ENCODE results near the gene CACNA2D3.

The CACNA2D3 gene

DNA sequence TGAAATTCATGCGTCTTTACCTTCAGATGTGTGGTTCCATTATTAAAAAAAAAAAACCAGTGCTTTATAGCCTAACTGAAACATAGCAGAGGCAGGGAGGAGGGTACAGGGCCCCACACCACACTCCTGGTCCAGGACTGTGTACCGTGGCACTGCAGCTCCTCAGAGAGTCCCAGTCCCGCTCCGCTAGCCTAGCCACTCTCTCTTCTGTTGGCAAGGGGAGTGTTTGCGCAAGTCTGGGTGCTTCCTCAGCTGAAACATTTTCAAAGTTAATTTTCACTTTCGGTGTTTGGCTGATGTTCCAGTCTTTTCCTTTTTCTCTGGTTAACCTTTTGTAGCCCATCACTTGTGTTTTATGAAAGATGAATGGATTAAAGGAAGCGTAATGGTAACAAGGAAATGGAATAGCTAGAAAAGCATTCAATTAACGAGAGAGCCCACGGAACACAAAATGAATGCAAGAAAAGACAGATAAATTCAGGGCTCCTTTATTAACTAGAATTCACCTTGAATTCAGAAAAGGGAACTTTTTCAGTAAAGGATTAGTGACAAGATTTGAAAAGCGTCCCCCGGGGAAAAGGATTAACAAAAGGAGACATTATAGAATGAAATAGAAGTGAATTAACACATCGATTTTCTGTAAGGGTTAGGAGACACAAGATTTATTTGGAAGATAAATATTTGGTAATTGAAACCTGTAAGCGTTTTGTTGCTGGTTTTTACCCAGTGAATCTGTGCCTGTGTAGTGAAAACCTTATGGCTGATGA, 177.0 kb downstream of the CACNA2D3 start:
- Histone ChIP-seq H3K4me1 (ENCODE audit: control insufficient read depth in 2 of 2, insufficient read depth in 1 of 2, low read depth in 1 of 2, low read length in 2 of 2) (peaks cover 0 to 13% of the 10 kb centered on the region in 2 donors), H3K27ac (replicated peaks; ENCODE audit: low read length) (no peak overlapping the region), H2AFZ (ENCODE audit: low read length) (no peak overlapping the region), H3K9ac (ENCODE audit: low read depth, low read length, poor library complexity) (no peak overlapping the region), H3K23ac (ENCODE audit: low read depth, low read length, poor library complexity) (no peak overlapping the region), H3K9me3 (replicated peaks in 1 of 2; ENCODE audit: control insufficient read depth in 2 of 2, insufficient read depth in 1 of 2, low read depth in 1 of 2, low read length in 2 of 2) (no peaks in the 10 kb centered on the region), H3K4me2 (ENCODE audit: insufficient read depth, low read length, poor library complexity, severe bottlenecking) (no peak overlapping the region), H2BK12ac (ENCODE audit: low read length) (no peak overlapping the region), H3K36me3 (replicated peaks in 1 of 2; ENCODE audit: control insufficient read depth in 2 of 2, insufficient read depth in 2 of 2, low read length in 2 of 2) (no peaks in the 10 kb centered on the region), H3K27me3 (ENCODE audit: control insufficient read depth in 3 of 3, insufficient read depth in 3 of 3, low read depth in 1 of 3, low read length in 3 of 3) (no peaks in the 10 kb centered on the region), H3K18ac (ENCODE audit: low read length) (no peak overlapping the region), H3K4me3 (ENCODE audit: low read length in 2 of 2) (no peak overlapping the region), H2AK5ac (ENCODE audit: low read depth, low read length) (no peak overlapping the region), H2BK15ac (ENCODE audit: low read length) (no peak overlapping the region), H4K91ac (ENCODE audit: low read depth, low read length, poor library complexity) (no peak overlapping the region), H3K4ac (ENCODE audit: low read length) (no peak overlapping the region), H3K79me1 (ENCODE audit: low read depth, low read length) (no peaks in the 10 kb centered on the region), H2BK120ac (ENCODE audit: low read depth, low read length) (no peak overlapping the region), H2BK5ac (ENCODE audit: low read length) (no peak overlapping the region), H3K14ac (ENCODE audit: low read length) (no peak overlapping the region), H4K8ac (ENCODE audit: low read depth, low read length) (no peak overlapping the region)
- DNase-seq (ENCODE audit: low spot score): no peak
- no CpG with 5 or more reads among the region's 13 CpGs for WGBS, 2 donors (ENCODE audit: extremely low coverage in 2 of 2, insufficient read length in 2 of 2, insufficient replicate concordance in 1 of 2)

DNA sequence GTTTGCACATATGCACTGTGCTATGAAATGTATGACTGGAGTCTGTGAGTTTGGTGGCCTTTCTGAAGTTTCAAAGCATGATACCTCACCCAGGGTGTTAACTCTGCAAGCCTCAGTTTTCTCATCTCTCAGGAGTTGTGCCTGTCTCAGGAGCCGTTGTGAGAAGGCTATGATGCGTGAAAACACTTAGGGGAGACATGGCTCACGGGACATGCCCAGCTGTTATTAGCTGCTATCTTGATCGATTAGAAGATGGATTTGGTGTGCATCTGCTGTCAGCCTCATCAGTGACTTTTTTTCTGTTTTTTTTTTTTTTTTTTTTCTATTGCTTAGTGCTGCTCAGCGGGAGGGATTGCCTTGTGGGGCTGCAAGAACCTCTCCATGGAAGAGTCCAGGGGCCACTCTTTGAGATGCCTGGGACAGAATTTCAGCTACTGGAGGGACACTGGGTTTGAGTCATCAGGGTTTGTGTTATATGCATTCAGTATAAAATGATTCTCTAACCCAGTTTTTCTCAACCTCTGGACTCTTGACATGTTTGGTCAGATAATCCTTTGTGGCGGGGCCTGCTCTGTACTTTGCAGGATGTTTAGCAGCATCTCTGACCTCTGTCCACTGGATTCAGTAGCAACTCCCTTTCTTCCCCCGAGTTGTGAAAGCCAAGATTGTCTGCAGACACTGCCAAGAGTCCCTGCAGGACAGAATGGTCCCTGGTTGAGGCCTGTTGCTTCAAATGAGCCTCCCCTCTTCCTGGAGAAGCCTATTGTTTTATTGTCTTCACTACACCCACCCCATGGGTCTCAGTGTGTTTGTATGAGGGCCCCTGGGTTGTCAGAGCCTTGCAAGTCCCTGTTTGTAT, 181.4 kb downstream of the CACNA2D3 start:
- Histone ChIP-seq H4K91ac (ENCODE audit: low read depth, low read length, poor library complexity) (no peak overlapping the region), H2AFZ (ENCODE audit: low read length) (no peak overlapping the region), H2BK12ac (ENCODE audit: low read length) (no peak overlapping the region), H3K14ac (ENCODE audit: low read length) (no peak overlapping the region), H2BK120ac (ENCODE audit: low read depth, low read length) (no peak overlapping the region), H3K27ac (replicated peaks; ENCODE audit: low read length) (no peak overlapping the region), H3K4me2 (ENCODE audit: insufficient read depth, low read length, poor library complexity, severe bottlenecking) (no peak overlapping the region), H2BK15ac (ENCODE audit: low read length) (no peak overlapping the region), H3K23ac (ENCODE audit: low read depth, low read length, poor library complexity) (no peak overlapping the region), H3K4ac (ENCODE audit: low read length) (no peak overlapping the region), H2AK5ac (ENCODE audit: low read depth, low read length) (no peak overlapping the region), H3K4me1 (ENCODE audit: control insufficient read depth in 2 of 2, insufficient read depth in 1 of 2, low read depth in 1 of 2, low read length in 2 of 2) (peaks cover 0 to 11% of the 10 kb centered on the region in 2 donors), H3K4me3 (ENCODE audit: low read length in 2 of 2) (no peak overlapping the region), H2BK5ac (ENCODE audit: low read length) (no peak overlapping the region), H3K79me1 (ENCODE audit: low read depth, low read length) (no peaks in the 10 kb centered on the region), H4K8ac (ENCODE audit: low read depth, low read length) (no peak overlapping the region), H3K18ac (ENCODE audit: low read length) (no peak overlapping the region), H3K9me3 (replicated peaks in 1 of 2; ENCODE audit: control insufficient read depth in 2 of 2, insufficient read depth in 1 of 2, low read depth in 1 of 2, low read length in 2 of 2) (no peaks in the 10 kb centered on the region), H3K27me3 (ENCODE audit: control insufficient read depth in 3 of 3, insufficient read depth in 3 of 3, low read depth in 1 of 3, low read length in 3 of 3) (no peaks in the 10 kb centered on the region), H3K9ac (ENCODE audit: low read depth, low read length, poor library complexity) (no peak overlapping the region), H3K36me3 (replicated peaks in 1 of 2; ENCODE audit: control insufficient read depth in 2 of 2, insufficient read depth in 2 of 2, low read length in 2 of 2) (no peaks in the 10 kb centered on the region)
- DNase-seq (ENCODE audit: low spot score): no peak
- WGBS, 2 donors (ENCODE audit: extremely low coverage in 2 of 2, insufficient read length in 2 of 2, insufficient replicate concordance in 1 of 2): no CpG with 5 or more reads among the region's 7 CpGs

DNA sequence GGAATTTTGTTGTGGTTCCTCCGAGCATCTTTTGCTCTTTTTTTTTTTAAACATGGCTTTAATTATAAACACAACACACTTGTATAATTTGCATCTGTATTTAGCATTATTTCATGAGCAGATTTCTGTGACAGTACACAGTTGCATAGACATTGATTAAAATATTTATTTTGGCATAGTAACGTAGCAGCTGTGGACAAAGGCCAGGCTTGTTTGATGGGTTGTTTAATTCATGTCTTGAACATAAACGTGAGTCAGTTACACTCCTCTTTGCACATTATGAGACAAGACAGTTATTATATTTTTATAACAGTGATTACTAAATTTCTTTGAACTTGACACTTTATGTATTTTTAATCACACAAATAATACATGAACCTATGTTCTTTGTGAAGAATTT, 182.5 kb downstream of the CACNA2D3 start:
- DNase-seq (ENCODE audit: low spot score): no peak
- no peaks in the 10 kb centered on the region for H3K36me3 ChIP-seq (replicated peaks in 1 of 2; ENCODE audit: control insufficient read depth in 2 of 2, insufficient read depth in 2 of 2, low read length in 2 of 2)
- H3K27ac ChIP-seq (replicated peaks; ENCODE audit: low read length): no peak overlapping the region
- H2BK12ac ChIP-seq (ENCODE audit: low read length): no peak overlapping the region
- H3K23ac ChIP-seq (ENCODE audit: low read depth, low read length, poor library complexity): no peak overlapping the region
- H2AFZ ChIP-seq (ENCODE audit: low read length): no peak overlapping the region
- H4K91ac ChIP-seq (ENCODE audit: low read depth, low read length, poor library complexity): no peak overlapping the region
- H3K4me2 ChIP-seq (ENCODE audit: insufficient read depth, low read length, poor library complexity, severe bottlenecking): no peak overlapping the region
- no peak overlapping the region for H3K4me3 ChIP-seq (ENCODE audit: low read length in 2 of 2)
- no peak overlapping the region for H2BK5ac ChIP-seq (ENCODE audit: low read length)
- H4K8ac ChIP-seq (ENCODE audit: low read depth, low read length): no peak overlapping the region
- no peaks in the 10 kb centered on the region for H3K27me3 ChIP-seq (ENCODE audit: control insufficient read depth in 3 of 3, insufficient read depth in 3 of 3, low read depth in 1 of 3, low read length in 3 of 3)
- no peak overlapping the region for H2BK15ac ChIP-seq (ENCODE audit: low read length)
- H3K9ac ChIP-seq (ENCODE audit: low read depth, low read length, poor library complexity): no peak overlapping the region
- no CpG with 5 or more reads among the region's 3 CpGs for WGBS, 2 donors (ENCODE audit: extremely low coverage in 2 of 2, insufficient read length in 2 of 2, insufficient replicate concordance in 1 of 2)
- no peaks in the 10 kb centered on the region for H3K79me1 ChIP-seq (ENCODE audit: low read depth, low read length)
- no peak overlapping the region for H2AK5ac ChIP-seq (ENCODE audit: low read depth, low read length)
- no peak overlapping the region for H3K4ac ChIP-seq (ENCODE audit: low read length)
- H2BK120ac ChIP-seq (ENCODE audit: low read depth, low read length): no peak overlapping the region
- H3K18ac ChIP-seq (ENCODE audit: low read length): no peak overlapping the region
- no peak overlapping the region for H3K14ac ChIP-seq (ENCODE audit: low read length)
- no peaks in the 10 kb centered on the region for H3K9me3 ChIP-seq (replicated peaks in 1 of 2; ENCODE audit: control insufficient read depth in 2 of 2, insufficient read depth in 1 of 2, low read depth in 1 of 2, low read length in 2 of 2)
- H3K4me1 ChIP-seq (ENCODE audit: control insufficient read depth in 2 of 2, insufficient read depth in 1 of 2, low read depth in 1 of 2, low read length in 2 of 2): peaks cover 0 to 11% of the 10 kb centered on the region in 2 donors

DNA sequence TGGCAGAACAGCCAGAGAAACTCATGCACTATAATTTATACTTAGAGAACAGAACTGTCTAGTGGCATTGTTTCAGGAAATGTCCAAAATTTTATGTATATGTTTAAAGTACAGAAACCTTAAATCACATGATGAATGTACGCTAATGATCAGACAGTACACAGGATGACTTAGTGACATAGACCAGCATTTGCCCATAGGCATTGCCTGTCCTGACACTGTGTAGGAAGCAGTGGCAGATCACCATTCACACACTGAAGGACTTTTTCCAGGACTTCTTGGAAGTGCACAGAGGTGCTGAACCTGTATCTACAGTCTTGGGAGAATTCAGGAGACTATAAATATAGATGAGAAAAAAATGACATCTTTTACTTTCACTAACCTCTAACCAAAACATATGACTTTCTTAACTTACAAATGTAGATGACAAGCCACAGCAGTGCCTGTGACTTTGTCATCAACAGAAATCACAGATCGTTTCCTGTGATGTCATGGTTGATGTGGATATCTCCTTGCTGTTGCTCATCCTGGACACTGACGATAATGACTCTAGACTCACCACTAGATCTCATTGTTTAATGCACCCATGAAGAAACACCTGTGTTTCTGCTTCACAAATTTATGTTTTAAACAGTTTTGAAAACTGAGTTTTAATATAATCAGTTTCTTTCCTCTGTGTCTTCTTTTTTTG, 183.2 kb downstream of the CACNA2D3 start:
- no peak overlapping the region for H3K4me3 ChIP-seq (ENCODE audit: low read length in 2 of 2)
- no peaks in the 10 kb centered on the region for H3K79me1 ChIP-seq (ENCODE audit: low read depth, low read length)
- H3K27ac ChIP-seq (replicated peaks; ENCODE audit: low read length): no peak overlapping the region
- peaks cover 0 to 10% of the 10 kb centered on the region in 2 donors for H3K4me1 ChIP-seq (ENCODE audit: control insufficient read depth in 2 of 2, insufficient read depth in 1 of 2, low read depth in 1 of 2, low read length in 2 of 2)
- no peak overlapping the region for H2BK120ac ChIP-seq (ENCODE audit: low read depth, low read length)
- WGBS, 2 donors (ENCODE audit: extremely low coverage in 2 of 2, insufficient read length in 2 of 2, insufficient replicate concordance in 1 of 2): no CpG with 5 or more reads among the region's 3 CpGs
- DNase-seq (ENCODE audit: low spot score): no peak
- H2BK15ac ChIP-seq (ENCODE audit: low read length): no peak overlapping the region
- no peak overlapping the region for H3K4me2 ChIP-seq (ENCODE audit: insufficient read depth, low read length, poor library complexity, severe bottlenecking)
- no peak overlapping the region for H3K9ac ChIP-seq (ENCODE audit: low read depth, low read length, poor library complexity)
- H3K14ac ChIP-seq (ENCODE audit: low read length): no peak overlapping the region
- no peaks in the 10 kb centered on the region for H3K36me3 ChIP-seq (replicated peaks in 1 of 2; ENCODE audit: control insufficient read depth in 2 of 2, insufficient read depth in 2 of 2, low read length in 2 of 2)
- H2AFZ ChIP-seq (ENCODE audit: low read length): no peak overlapping the region
- no peaks in the 10 kb centered on the region for H3K27me3 ChIP-seq (ENCODE audit: control insufficient read depth in 3 of 3, insufficient read depth in 3 of 3, low read depth in 1 of 3, low read length in 3 of 3)
- H3K9me3 ChIP-seq (replicated peaks in 1 of 2; ENCODE audit: control insufficient read depth in 2 of 2, insufficient read depth in 1 of 2, low read depth in 1 of 2, low read length in 2 of 2): no peaks in the 10 kb centered on the region
- H4K8ac ChIP-seq (ENCODE audit: low read depth, low read length): no peak overlapping the region
- no peak overlapping the region for H2BK12ac ChIP-seq (ENCODE audit: low read length)
- no peak overlapping the region for H3K4ac ChIP-seq (ENCODE audit: low read length)
- no peak overlapping the region for H3K18ac ChIP-seq (ENCODE audit: low read length)
- H4K91ac ChIP-seq (ENCODE audit: low read depth, low read length, poor library complexity): no peak overlapping the region
- H2AK5ac ChIP-seq (ENCODE audit: low read depth, low read length): no peak overlapping the region
- no peak overlapping the region for H3K23ac ChIP-seq (ENCODE audit: low read depth, low read length, poor library complexity)
- H2BK5ac ChIP-seq (ENCODE audit: low read length): no peak overlapping the region

All from neuronal stem cell (in vitro differentiated cells).